IMR-90 (cell line): Measurements from ENCODE around the gene SMG5.

Source experiments
- CEBPB ChIP-seq: IDR thresholded peaks from 2 replicates; pipeline ENCODE4 v1.6.1; 2012; ENCODE audit warnings: low read depth, low read length, improper control_type of control experiment
- CHD1 ChIP-seq: IDR thresholded peaks from 2 replicates; pipeline ENCODE4 v1.6.1; 2012; ENCODE audit warnings: low read depth, low read length, improper control_type of control experiment
- CTCF ChIP-seq: conservative IDR thresholded peaks from 2 replicates; pipeline ENCODE4 v1.5.1; 2012; ENCODE audit warnings: mild to moderate bottlenecking, low read depth, low read length, improper control_type of control experiment
- ELK1 ChIP-seq: fragments of 150-350 bp; IDR thresholded peaks from 2 replicates; pipeline ENCODE4 v1.6.1; 2016; ENCODE audit warnings: low read depth, mild to moderate bottlenecking, low read length, moderate library complexity, borderline replicate concordance
- FOS ChIP-seq: fragments of 150-350 bp; IDR thresholded peaks from 2 replicates; pipeline ENCODE4 v1.6.1; 2016; ENCODE audit warnings: low read depth, low read length
- MAFK ChIP-seq: IDR thresholded peaks from 2 replicates; pipeline ENCODE4 v1.6.1; 2012; ENCODE audit warnings: low read depth, low read length, improper control_type of control experiment
- MAZ ChIP-seq: IDR thresholded peaks from 2 replicates; pipeline ENCODE4 v1.6.1; 2012; ENCODE audit warnings: low read depth, mild to moderate bottlenecking, low read length, improper control_type of control experiment, moderate library complexity, borderline replicate concordance
- MXI1 ChIP-seq: IDR thresholded peaks from 2 replicates; pipeline ENCODE4 v1.6.1; 2012; ENCODE audit warnings: low read depth, mild to moderate bottlenecking, low read length, moderate library complexity, borderline replicate concordance
- POLR2A ChIP-seq: IDR thresholded peaks from 2 replicates; pipeline ENCODE4 v1.6.1; 2012; ENCODE audit warnings: mild to moderate bottlenecking, low read depth, low read length
- RAD21 ChIP-seq: IDR thresholded peaks from 2 replicates; pipeline ENCODE4 v1.6.1; 2012; ENCODE audit warnings: low read length, improper control_type of control experiment
- RFX5 ChIP-seq: IDR thresholded peaks from 2 replicates; pipeline ENCODE4 v1.8.0; 2012; ENCODE audit warnings: low read depth, mild to moderate bottlenecking, low read length, moderate library complexity
- SMC3 ChIP-seq: fragments of 150-350 bp; IDR thresholded peaks from 2 replicates; pipeline ENCODE4 v1.6.1; 2016; ENCODE audit warnings: low read depth, mild to moderate bottlenecking, antibody characterized with exemption, low read length, moderate library complexity
- USF2 ChIP-seq: fragments of 150-350 bp; IDR thresholded peaks from 2 replicates; pipeline ENCODE4 v1.6.1; 2017; ENCODE audit warnings: mild to moderate bottlenecking, antibody characterized with exemption, low read length, low read depth

- TF ChIP-seq CTCF, result no peak
- no peak for TF ChIP-seq RAD21
- TF ChIP-seq POLR2A, result no peak
- TF ChIP-seq MAZ, result no peak
- TF ChIP-seq SMC3, result no peak
- TF ChIP-seq MXI1, result no peak
- no peak for TF ChIP-seq RFX5
- TF ChIP-seq USF2, result no peak
- no peak for TF ChIP-seq MAFK
- TF ChIP-seq FOS, result no peak; the same call in 1 of the 2 replicates
- no peak for TF ChIP-seq CHD1
- TF ChIP-seq ELK1, result no peak
- TF ChIP-seq CEBPB, result no peak
Measured at GRCh38 chr1:156262461-156263287, 20.0 kb downstream of the SMG5 start.
